Bronchial epithelial cell (primary cell): ENCODE measurements around the gene LEF1. TPM values are rescaled to one million over a fixed set of nuclear protein-coding genes. Genes with fewer than 3 reads are reported as not detected.
A peak's percentile ranks its signal among the peaks of the same experiment; 100 is the strongest.
"Not testable (repeated sequence)": the region's sequence is repeated elsewhere in the genome, so short reads cannot be mapped to it uniquely, and the experiment has no call there.

Experiments
- DNase-seq: peaks from one replicate; pipeline ENCODE4 v3.0.0-alpha.2; 2010; ENCODE audit warnings: low read depth
- FAIRE-seq: peaks from 2 replicates; lab custom pipeline; 2011; peaks lifted over from hg19 to GRCh38; lab: Jason Lieb, UNC
- H3K27me3 ChIP-seq: 2 replicates; pipeline ENCODE4 v1.5.1; 2011; ENCODE audit warnings: low read length; ENCODE audit not compliant: control insufficient read depth, insufficient read depth
- H3K36me3 ChIP-seq: 2 replicates; pipeline ENCODE4 v1.5.1; 2011; ENCODE audit warnings: low read length; ENCODE audit not compliant: control insufficient read depth, insufficient read depth
- H3K4me3 ChIP-seq: 2 replicates; pipeline ENCODE4 v1.5.1; 2011; ENCODE audit warnings: mild to moderate bottlenecking, low read depth, low read length, control low read depth
- total RNA-seq: library from RNA; depleted of rRNA; stranded (reverse); fragments of >200 nt; gene quantifications from 2 replicates; pipeline ENCODE4 v1.2.1, GENCODE V29; 2014
- TF ChIP-seq, protein P1 (sequence below): IDR thresholded peaks from 2 replicates; pipeline ENCODE4 v1.5.1; 2011; ENCODE audit warnings: mild to moderate bottlenecking, moderate library complexity, low read length, control low read depth, inconsistent platforms; ENCODE audit not compliant: insufficient read depth, severe bottlenecking

LEF1 gene
- total RNA-seq, 1 donor from 2014 or later: not detected

DNA sequence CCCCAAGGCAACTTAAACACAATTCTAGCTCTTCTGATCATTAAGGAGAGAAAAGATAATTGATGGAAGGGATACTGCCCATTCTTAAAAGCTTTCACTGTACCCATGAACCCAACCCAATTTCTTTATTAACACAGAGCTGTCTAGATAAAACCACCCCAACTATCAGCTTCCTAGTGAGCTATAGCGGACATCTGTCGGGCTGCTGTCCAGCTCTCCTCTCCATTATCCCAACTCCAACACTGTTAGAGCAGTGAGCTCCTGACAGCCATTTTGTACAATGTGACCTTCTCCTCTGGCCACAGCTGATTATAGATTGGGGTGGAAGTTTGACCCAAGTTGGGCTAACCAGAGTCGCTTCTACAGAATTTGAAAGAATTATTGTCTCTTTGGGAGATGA lies 112.9 kb downstream of the LEF1 start:
- DNase-seq (no peak), FAIRE-seq (no peak)
- TF ChIP-seq, protein P1, sequence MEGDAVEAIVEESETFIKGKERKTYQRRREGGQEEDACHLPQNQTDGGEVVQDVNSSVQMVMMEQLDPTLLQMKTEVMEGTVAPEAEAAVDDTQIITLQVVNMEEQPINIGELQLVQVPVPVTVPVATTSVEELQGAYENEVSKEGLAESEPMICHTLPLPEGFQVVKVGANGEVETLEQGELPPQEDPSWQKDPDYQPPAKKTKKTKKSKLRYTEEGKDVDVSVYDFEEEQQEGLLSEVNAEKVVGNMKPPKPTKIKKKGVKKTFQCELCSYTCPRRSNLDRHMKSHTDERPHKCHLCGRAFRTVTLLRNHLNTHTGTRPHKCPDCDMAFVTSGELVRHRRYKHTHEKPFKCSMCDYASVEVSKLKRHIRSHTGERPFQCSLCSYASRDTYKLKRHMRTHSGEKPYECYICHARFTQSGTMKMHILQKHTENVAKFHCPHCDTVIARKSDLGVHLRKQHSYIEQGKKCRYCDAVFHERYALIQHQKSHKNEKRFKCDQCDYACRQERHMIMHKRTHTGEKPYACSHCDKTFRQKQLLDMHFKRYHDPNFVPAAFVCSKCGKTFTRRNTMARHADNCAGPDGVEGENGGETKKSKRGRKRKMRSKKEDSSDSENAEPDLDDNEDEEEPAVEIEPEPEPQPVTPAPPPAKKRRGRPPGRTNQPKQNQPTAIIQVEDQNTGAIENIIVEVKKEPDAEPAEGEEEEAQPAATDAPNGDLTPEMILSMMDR: no peak
- no peaks in the 10 kb centered on the region for H3K36me3 ChIP-seq
- H3K27me3 ChIP-seq: no peaks in the 10 kb centered on the region
- no peak overlapping the region for H3K4me3 ChIP-seq

DNA sequence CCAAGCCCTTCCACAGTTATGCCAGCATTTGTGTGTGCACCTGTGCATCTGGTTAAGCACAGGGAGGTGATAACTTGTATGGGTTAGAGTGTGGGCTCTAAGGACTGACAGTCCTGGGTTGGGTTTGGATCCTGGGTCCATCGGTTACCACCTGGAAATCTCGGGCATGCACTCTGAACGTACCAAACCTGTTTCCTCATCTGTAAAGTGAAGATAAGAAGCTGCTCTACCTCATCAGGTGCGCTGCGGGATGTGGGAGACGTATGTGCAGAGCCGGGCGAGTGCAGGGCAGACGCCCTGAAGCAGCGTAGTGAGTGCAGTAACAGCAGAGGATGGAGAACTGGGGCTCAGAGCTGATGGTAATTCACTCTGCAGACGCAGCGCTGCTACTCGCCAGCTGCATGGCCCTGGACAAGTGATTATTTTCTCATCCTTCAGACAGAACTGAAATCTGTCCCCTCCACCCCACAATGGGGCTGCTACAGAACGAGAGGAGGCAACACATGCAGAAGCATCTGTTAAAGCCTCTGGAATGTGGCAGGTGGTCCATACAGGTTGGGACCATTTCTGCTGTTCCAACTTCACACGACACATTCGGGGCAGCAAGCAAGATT lies 114.6 kb downstream of the LEF1 start:
- TF ChIP-seq, protein P1: no peak
- DNase-seq (no peak), FAIRE-seq (no peak)
- no peaks in the 10 kb centered on the region for H3K27me3 ChIP-seq
- H3K4me3 ChIP-seq: no peak overlapping the region
- no peaks in the 10 kb centered on the region for H3K36me3 ChIP-seq

DNA sequence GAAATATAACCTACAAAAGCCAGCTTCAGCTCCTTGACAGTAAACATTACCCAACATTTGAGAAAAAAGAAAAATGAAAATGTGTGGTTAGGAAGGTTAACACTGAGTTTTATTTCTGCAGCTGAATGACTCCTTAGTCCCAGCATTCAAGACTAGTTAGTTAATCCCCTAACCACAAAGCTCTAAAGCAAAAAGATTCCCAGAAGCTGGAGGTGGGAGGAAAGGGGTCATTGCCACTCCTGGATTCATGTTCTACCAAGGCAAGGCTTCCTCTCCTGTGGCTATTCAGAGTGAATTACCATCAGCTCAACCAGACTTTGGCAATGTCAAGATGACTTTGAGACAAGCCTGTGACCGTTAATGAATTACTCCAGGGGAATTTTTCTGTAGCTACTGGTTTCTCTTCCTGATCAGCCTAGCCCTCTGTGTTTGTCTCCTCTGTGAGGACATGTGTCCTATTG lies 115.5 kb downstream of the LEF1 start:
- TF ChIP-seq, protein P1: no peak
- no peak overlapping the region for H3K4me3 ChIP-seq
- no peaks in the 10 kb centered on the region for H3K27me3 ChIP-seq
- H3K36me3 ChIP-seq: no peaks in the 10 kb centered on the region
- FAIRE-seq (no peak), DNase-seq (no peak)

DNA sequence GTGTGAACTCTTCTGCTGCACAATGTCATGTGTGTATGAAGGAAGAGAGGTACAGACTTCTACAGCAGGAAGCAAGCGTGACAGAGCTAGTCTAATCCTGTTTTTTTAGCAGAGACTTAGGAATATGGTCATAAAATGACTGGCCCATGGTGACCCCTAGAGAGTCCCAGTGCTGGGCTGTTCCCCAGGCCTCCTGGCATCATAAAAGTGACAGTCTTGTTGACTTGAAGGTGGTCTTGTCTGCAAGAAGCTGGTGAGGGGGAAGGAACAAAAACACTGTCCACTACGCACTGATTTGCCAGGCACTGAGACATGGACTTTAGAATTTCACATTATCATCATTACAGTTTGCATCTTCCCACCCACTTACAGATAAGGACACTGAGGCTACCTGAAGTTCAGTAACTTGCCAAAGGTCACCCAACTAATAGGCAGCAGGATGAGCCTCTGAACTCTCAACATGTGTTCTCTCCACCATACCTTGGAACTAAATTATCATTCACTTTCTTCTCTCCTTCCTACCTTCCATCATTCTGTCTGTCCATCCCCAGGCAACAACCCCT lies 116.1 kb downstream of the LEF1 start:
- FAIRE-seq (peak; percentile 75), DNase-seq (no peak)
- H3K36me3 ChIP-seq: no peaks in the 10 kb centered on the region
- H3K4me3 ChIP-seq: no peak overlapping the region
- TF ChIP-seq, protein P1: no peak
- no peaks in the 10 kb centered on the region for H3K27me3 ChIP-seq

DNA sequence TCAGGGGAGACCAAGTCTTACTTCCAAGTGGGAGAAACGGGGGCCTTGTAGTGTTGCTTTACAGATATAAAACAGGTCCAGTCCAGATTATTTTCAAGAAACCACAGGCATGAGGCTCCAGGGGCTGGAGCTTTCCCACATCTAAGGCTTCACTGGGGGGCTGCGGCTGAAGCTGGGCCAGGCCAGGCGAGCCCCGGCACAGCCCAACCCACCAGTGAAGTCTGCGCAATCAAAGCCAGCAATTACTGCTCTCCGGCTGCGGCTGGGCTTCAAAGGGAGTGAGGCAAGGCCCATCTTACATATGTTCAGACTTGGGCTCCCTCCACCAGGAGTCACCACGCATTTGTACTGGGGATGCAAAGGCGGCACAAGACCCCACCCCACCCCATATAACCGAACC lies 117.4 kb downstream of the LEF1 start:
- Histone ChIP-seq H3K36me3 (no peaks in the 10 kb centered on the region), H3K4me3 (no peak overlapping the region), H3K27me3 (no peaks in the 10 kb centered on the region)
- DNase-seq (no peak), FAIRE-seq (no peak)
- TF ChIP-seq, protein P1: no peak

DNA sequence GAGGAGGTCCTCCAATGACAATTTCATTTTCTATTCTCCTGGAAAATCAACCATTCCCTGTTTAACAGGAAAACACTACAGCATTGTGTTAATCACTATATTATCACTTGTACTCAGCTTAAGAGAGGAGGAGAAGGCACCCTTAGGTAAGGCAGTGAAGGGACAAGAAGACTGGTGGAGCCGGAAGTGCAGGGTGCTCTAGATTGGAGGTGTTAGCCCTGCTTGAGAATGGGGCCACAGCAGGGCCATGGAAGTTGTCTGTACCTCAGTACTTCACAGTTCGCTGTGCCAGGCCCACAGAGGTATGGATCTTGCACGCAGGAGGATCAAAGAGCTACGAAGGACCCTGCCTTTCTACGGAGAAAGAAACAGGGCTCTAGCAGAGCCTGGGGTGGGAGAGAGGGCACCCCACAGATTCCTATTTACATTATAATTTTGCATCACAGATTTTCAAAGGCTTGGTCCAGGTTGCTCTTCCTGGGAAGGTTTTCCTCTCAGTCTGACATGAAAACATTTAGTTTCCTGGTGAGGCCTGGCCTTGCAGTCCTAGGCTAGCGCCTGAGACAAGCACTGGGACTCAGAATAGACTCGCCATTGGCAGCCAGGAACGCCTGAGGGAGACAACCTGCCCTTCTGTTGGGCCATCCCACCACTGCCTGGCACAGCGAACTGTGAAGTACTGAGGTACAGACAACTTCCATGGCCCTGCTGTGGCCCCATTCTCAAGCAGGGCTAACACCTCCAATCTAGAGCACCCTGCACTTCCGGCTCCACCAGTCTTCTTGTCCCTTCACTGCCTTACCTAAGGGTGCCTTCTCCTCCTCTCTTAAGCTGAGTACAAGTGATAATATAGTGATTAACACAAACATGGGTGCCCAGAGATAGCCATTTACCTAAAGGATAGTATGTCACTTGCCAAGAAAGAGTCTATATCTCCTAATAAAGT lies 118.3 kb downstream of the LEF1 start:
- H3K27me3 ChIP-seq, H3K4me3 ChIP-seq, H3K36me3 ChIP-seq, DNase-seq: not testable (repeated sequence)
- peak; percentile 83 for FAIRE-seq
